HFFc6 (cell line): Measurements from ENCODE around the gene LRRC28. TPM values are rescaled to one million over a fixed set of nuclear protein-coding genes. Genes with fewer than 3 reads are reported as not detected.

Source experiments
- DNase-seq: peaks from one replicate; pipeline ENCODE4 v3.0.0-alpha.2; 2018
- H3K27ac Mint-ChIP-seq: 2 replicates; pipeline ENCODE4 v1.8.0; 2020; ENCODE audit warnings: mild to moderate bottlenecking, mixed read lengths
- H3K27me3 Mint-ChIP-seq: 2 replicates; pipeline ENCODE4 v1.8.0; 2021; ENCODE audit warnings: mild to moderate bottlenecking, moderate library complexity, mixed read lengths; ENCODE audit not compliant: insufficient read depth
- H3K36me3 Mint-ChIP-seq: 2 replicates; pipeline ENCODE4 v1.8.0; 2021; ENCODE audit warnings: low read depth, mixed read lengths
- H3K4me1 Mint-ChIP-seq: 2 replicates; pipeline ENCODE4 v1.8.0; 2020; ENCODE audit warnings: low read depth, mixed read lengths
- H3K4me3 Mint-ChIP-seq: 2 replicates; pipeline ENCODE4 v1.8.0; 2020; ENCODE audit warnings: mild to moderate bottlenecking, moderate library complexity, mixed read lengths
- H3K9me3 Mint-ChIP-seq: 2 replicates; pipeline ENCODE4 v1.8.0; 2020; ENCODE audit warnings: mild to moderate bottlenecking, mixed read lengths
- CTCF ChIP-seq: fragments of 200-600 bp; sonication (generic); IDR thresholded peaks from 2 replicates; pipeline ENCODE4 v1.5.0; 2021; ENCODE audit warnings: antibody characterized with exemption, mild to moderate bottlenecking
- total RNA-seq, 6 experiments: library from RNA; stranded (reverse); fragmentation: NEBNext Ultra II Directional; extraction: Animal tissue kit (Norgen Biotek cat#: 25700); gene quantifications; 2 replicates in 1 of 6; 3 replicates in 5 of 6; pipeline ENCODE4 v1.2.3, GENCODE V29; 2021

Gene LRRC28
- total RNA-seq, 6 experiments from 2014 or later: 11.1 to 18.4 (median 15.1) TPM

DNA sequence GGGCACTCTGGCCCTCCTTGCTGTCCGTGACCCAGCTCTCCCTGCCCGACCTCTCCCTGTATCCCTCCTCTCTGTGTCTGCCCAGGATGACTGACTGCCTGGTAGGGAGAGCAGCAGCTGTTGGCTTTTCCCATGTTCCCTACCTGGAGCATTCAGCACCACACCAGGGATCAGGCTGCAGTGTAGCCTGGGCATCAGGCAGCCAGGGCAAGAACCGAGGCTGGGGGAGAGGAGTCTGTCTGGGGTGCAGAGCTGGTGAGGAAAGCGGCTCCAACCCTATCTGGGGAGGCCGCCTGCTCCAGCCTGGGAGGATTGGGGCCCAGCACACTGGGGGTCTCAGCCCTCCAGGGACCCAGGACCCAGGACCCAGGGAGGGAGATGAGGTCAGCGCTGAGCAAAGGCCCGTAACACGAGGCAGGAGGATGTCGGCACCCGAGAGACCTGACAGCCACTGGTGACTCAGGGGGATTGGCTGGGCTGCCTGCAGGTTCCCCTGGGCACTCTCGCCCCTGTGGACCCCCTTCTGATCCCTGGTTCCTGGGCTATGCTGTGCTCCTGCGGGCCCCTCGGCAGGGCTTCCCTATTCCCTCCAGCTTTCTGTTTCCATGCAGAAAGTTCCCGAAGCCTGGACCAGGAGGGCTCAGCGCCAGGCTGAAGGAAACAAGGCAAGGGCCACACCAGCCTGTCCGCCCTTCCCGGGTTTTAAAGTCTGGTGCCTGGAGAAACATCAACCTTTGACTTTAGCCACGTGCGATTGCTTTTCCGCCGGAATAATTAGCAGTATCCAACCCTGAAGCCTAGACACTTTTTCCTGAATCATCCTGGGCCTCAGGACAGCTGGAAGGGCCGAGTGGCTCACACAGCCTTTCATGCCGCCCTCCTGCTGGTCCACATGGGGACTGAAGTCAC is 186.3 kb downstream of the LRRC28 start:
- H3K27me3 Mint-ChIP-seq: peaks cover 2% of the 10 kb centered on the region
- no peak for DNase-seq
- no peak overlapping the region for H3K4me3 Mint-ChIP-seq
- H3K4me1 Mint-ChIP-seq: peaks cover 16% of the 10 kb centered on the region
- no peaks in the 10 kb centered on the region for H3K36me3 Mint-ChIP-seq
- H3K9me3 Mint-ChIP-seq: no peaks in the 10 kb centered on the region
- no peak for TF ChIP-seq CTCF
- no peak overlapping the region for H3K27ac Mint-ChIP-seq

DNA sequence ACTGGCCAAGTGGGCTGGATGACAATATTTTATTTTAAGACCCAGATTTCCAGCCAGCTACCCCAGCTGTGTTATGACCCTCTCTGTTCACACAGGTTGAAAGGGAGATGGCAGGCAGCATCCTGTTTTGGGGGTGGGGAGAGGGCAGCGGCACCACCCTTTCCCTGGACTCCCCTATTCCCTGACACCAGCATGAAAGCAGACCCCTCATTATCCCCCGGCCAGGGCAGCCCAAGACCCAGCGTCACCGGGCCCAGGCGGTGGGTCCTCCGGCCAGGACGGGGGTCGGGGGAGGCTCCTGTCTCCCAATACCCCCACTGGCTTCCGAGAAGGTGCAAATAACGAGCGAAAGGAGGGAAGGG is 186.9 kb downstream of the LRRC28 start:
- Mint-ChIP-seq H3K4me1 (peaks cover 22% of the 10 kb centered on the region), H3K36me3 (no peaks in the 10 kb centered on the region), H3K4me3 (no peak overlapping the region), H3K27ac (no peak overlapping the region), H3K27me3 (peaks cover 2% of the 10 kb centered on the region), H3K9me3 (no peaks in the 10 kb centered on the region)
- no peak for DNase-seq
- no peak for TF ChIP-seq CTCF

GRCh38 chr15:99438691-99439523 is 187.6 kb downstream of the LRRC28 start:
- Mint-ChIP-seq H3K27me3 (peaks cover 2% of the 10 kb centered on the region), H3K36me3 (no peaks in the 10 kb centered on the region), H3K4me1 (peaks cover 22% of the 10 kb centered on the region), H3K27ac (no peak overlapping the region), H3K9me3 (no peaks in the 10 kb centered on the region), H3K4me3 (no peak overlapping the region)
- TF ChIP-seq CTCF: no peak
- DNase-seq: no peak

DNA sequence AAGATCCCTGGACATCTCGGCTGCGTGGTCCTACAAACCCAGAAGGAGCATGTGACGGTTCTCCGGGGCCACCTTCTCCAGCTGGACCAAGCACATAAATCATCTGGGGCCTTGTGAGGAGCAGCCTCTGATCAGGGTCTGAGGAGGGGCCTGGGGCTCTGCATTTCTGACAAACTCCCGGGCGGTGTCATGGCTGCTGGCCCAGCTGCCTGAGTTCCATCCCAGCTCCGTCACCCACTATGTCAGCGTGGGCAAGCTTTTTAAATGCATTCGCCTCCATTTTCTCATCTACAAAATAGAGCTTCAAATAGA is 188.2 kb downstream of the LRRC28 start:
- H3K4me1 Mint-ChIP-seq: peaks cover 22% of the 10 kb centered on the region
- no peaks in the 10 kb centered on the region for H3K9me3 Mint-ChIP-seq
- DNase-seq: no peak
- H3K36me3 Mint-ChIP-seq: no peaks in the 10 kb centered on the region
- H3K4me3 Mint-ChIP-seq: no peak overlapping the region
- no peak for TF ChIP-seq CTCF
- peaks cover 2% of the 10 kb centered on the region for H3K27me3 Mint-ChIP-seq
- H3K27ac Mint-ChIP-seq: no peak overlapping the region

GRCh38 chr15:99440029-99440428 is 188.7 kb downstream of the LRRC28 start:
- Mint-ChIP-seq H3K4me1 (peaks cover 22% of the 10 kb centered on the region), H3K4me3 (no peak overlapping the region), H3K27me3 (peaks cover 2% of the 10 kb centered on the region), H3K36me3 (no peaks in the 10 kb centered on the region), H3K9me3 (no peaks in the 10 kb centered on the region), H3K27ac (no peak overlapping the region)
- DNase-seq: no peak
- TF ChIP-seq CTCF: no peak

Other genes with a start within 250 kb of the LRRC28 start
- gene PGPEP1L, start 243.7 kb upstream of the LRRC28 start, total RNA-seq: not detected
- 1 to 10 TPM; 4.6 to 7.6 (median 7.4) TPM for gene SYNM, start 146.4 kb upstream of the LRRC28 start, total RNA-seq
- 10 to 100 TPM; 11.9 to 17.4 (median 15.0) TPM for gene TTC23, start 1.9 kb upstream of the LRRC28 start, total RNA-seq